C4-2B (cell line): ENCODE results near the gene COA8.

Experiments
- H3K27ac ChIP-seq: fragments of 450-650 bp; 2 replicates; pipeline ENCODE4 v1.5.1; 2017
- CTCF ChIP-seq: fragments of 450-650 bp; conservative IDR thresholded peaks from 2 replicates; pipeline ENCODE4 v1.5.1; 2017; ENCODE audit warnings: mild to moderate bottlenecking
- ZFX ChIP-seq: fragments of 450-650 bp; IDR thresholded peaks from 2 replicates; pipeline ENCODE4 v1.6.1; 2017

Gene COA8

GRCh38 chr14:103522649-103523574 lies 39.8 kb upstream of the COA8 start, which contains the start of gene CKB:
TSS of gene CKB (minus strand) at chr14:103522830. CDS start at chr14:103522493, 337 bp downstream.
- TF ChIP-seq CTCF (no peak), ZFX (peak; percentile 54)
- peak within 1 kb of the TSS; percentile 96 for H3K27ac ChIP-seq

DNA sequence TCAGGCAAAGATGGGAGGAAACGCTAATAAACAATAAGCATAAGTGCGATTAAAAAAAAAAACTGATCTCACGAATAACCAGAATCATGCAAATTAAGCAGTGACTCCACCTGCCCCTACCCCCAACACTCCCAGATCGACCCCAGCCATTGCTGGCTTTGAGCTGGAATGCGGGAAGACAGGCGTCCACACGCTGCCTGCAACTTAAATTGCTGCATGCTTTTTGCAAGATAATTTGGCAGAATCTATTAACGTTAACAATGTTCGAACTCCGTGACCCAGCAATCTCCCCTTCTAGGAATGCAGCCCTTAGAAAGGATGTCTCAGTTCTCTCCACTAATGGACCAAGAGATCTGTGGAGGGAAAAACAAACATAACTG lies 39.2 kb upstream of the COA8 start:
- peak overlapping the region; percentile 96 for H3K27ac ChIP-seq
- TF ChIP-seq ZFX, result no peak
- no peak for TF ChIP-seq CTCF

DNA sequence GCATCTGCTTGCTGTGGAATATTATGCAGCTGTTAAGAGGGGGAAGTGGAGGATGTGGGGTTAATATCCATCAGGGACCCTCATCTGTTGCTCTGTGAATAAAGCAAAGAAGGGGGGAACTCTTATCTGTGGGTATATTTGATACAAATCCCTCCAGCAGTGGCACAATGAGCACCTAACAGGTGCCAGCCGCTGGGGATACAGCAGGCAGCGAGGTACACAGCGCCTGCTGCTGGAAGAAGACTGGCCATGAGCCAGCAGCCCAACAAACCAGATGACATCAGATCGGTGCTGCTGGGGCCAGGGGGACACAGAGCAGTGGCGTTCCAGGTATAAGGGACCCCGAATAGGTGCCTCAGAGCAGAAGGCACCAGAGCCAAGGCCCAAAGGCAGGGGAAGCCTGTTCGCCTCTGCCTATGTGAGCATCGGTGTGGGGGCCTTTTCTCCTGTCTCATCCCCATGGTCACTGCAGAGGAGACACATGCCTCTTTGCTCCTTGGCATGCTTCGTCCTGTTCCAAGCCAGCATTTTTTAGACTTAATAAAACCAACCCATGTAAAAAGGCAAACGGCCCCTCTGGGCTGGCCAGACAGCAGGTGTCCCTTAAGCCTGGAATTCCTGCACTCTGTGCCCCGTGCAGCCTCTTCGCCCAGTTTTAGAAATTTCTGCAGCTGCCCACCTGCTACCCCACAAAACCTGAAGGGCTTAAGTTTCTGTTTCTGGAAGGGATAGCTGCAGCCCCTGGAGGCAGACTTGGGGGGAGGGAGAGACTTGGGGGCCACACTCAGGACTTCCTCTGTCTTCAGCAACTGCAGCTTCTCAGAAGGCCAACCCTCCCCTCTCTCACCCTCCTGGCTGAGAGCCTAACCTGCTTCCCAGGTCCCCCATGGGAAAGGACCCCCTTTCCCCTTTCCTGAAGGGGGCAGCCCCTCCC lies 38.5 kb upstream of the COA8 start:
- H3K27ac ChIP-seq, result peak overlapping the region; percentile 96
- TF ChIP-seq ZFX (no peak), CTCF (no peak)

GRCh38 chr14:103525430-103526246 lies 37.1 kb upstream of the COA8 start:
- H3K27ac ChIP-seq, result peak overlapping the region; percentile 96

GRCh38 chr14:103526247-103526913 lies 36.4 kb upstream of the COA8 start:
- peak overlapping the region; percentile 96 for H3K27ac ChIP-seq
- no peak for TF ChIP-seq ZFX

GRCh38 chr14:103526914-103527248 lies 35.9 kb upstream of the COA8 start:
- peak overlapping the region; percentile 96 for H3K27ac ChIP-seq
- TF ChIP-seq CTCF, result no peak
- no peak for TF ChIP-seq ZFX

GRCh38 chr14:103527408-103528145 lies 35.2 kb upstream of the COA8 start:
- peak overlapping the region; percentile 96 for H3K27ac ChIP-seq
- no peak for TF ChIP-seq CTCF
- TF ChIP-seq ZFX, result no peak
